GM06990 (cell line): ENCODE data around the gene RAPGEF2.

Experiments used
- DNase-seq: peaks from one replicate; pipeline ENCODE4 v3.0.0-alpha.2; 2011; ENCODE audit not compliant: insufficient read length; ENCODE audit errors: extremely low read depth
- H3K27me3 ChIP-seq: replicated peaks from 2 replicates; pipeline ENCODE4 v1.6.0; 2011; ENCODE audit warnings: low read length; ENCODE audit not compliant: control insufficient read depth, insufficient read depth
- H3K36me3 ChIP-seq: 2 replicates; pipeline ENCODE4 v1.5.1; 2011; ENCODE audit warnings: low read length; ENCODE audit not compliant: control insufficient read depth, insufficient read depth
- H3K4me3 ChIP-seq: replicated peaks from 2 replicates; pipeline ENCODE4 v1.5.1; 2011; ENCODE audit warnings: low read depth, mild to moderate bottlenecking, control low read depth, low read length
- TF ChIP-seq, protein P1 (sequence below): IDR thresholded peaks from 2 replicates; pipeline ENCODE4 v1.5.1; 2011; ENCODE audit warnings: low read length, control low read depth, mild to moderate bottlenecking, inconsistent platforms; ENCODE audit not compliant: insufficient read depth, poor library complexity, severe bottlenecking

The RAPGEF2 gene

DNA sequence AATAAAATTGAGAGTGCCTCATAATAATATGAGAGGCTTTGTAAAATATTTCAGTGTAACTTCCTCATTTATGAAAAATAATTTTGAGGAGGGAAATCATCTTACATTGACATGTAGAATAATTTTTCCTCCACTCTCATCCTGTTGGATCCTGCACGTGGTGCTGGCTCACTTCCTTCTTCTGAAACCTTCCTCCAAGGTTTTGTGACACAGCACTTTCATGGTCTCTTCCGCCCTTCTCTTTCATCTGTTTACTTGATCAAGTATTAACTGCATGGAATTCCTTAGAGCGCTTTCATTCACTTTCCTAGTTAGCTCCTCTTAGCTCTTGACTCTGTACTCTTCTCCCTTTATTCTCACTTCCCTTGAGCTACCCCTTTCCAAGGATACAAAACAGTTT lies 246.5 kb downstream of the RAPGEF2 start:
- Histone ChIP-seq H3K27me3 (no peaks in the 10 kb centered on the region), H3K4me3 (no peak overlapping the region), H3K36me3 (peaks cover 1% of the 10 kb centered on the region; the same call in 1 of the 2 replicates)
- TF ChIP-seq, protein P1, sequence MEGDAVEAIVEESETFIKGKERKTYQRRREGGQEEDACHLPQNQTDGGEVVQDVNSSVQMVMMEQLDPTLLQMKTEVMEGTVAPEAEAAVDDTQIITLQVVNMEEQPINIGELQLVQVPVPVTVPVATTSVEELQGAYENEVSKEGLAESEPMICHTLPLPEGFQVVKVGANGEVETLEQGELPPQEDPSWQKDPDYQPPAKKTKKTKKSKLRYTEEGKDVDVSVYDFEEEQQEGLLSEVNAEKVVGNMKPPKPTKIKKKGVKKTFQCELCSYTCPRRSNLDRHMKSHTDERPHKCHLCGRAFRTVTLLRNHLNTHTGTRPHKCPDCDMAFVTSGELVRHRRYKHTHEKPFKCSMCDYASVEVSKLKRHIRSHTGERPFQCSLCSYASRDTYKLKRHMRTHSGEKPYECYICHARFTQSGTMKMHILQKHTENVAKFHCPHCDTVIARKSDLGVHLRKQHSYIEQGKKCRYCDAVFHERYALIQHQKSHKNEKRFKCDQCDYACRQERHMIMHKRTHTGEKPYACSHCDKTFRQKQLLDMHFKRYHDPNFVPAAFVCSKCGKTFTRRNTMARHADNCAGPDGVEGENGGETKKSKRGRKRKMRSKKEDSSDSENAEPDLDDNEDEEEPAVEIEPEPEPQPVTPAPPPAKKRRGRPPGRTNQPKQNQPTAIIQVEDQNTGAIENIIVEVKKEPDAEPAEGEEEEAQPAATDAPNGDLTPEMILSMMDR, result no peak
- no peak for DNase-seq

DNA sequence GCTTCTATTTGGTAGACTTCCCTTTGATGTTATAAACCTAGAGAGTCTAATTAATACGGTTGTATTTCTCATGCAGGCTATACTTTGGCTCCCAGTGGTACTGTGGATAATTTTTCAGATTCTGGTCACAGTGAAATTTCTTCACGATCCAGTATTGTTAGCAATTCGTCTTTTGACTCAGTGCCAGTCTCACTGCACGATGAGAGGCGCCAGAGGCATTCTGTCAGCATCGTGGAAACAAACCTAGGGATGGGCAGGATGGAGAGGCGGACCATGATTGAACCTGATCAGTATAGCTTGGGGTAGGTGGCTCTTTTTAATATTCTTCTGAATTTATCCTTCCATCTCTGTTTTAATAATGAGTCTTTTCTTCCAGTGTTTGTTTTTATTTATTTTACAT lies 249.7 kb downstream of the RAPGEF2 start:
- Histone ChIP-seq H3K27me3 (no peaks in the 10 kb centered on the region), H3K4me3 (no peak overlapping the region), H3K36me3 (peaks cover 4% of the 10 kb centered on the region)
- no peak for DNase-seq
- TF ChIP-seq, protein P1, result no peak

DNA sequence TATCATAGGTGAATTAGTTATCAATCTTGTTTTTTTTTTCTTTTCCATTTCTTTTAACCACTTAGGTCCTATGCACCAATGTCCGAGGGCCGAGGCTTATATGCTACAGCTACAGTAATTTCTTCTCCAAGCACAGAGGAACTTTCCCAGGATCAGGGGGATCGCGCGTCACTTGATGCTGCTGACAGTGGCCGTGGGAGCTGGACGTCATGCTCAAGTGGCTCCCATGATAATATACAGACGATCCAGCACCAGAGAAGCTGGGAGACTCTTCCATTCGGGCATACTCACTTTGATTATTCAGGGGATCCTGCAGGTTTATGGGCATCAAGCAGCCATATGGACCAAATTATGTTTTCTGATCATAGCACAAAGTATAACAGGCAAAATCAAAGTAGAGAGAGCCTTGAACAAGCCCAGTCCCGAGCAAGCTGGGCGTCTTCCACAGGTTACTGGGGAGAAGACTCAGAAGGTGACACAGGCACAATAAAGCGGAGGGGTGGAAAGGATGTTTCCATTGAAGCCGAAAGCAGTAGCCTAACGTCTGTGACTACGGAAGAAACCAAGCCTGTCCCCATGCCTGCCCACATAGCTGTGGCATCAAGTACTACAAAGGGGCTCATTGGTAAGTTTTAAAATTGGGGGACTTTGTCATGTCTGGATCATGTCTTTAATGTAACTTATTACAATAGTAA lies 250.7 kb downstream of the RAPGEF2 start:
- no peak for DNase-seq
- Histone ChIP-seq H3K27me3 (no peaks in the 10 kb centered on the region), H3K36me3 (peaks cover 6% of the 10 kb centered on the region), H3K4me3 (no peak overlapping the region)
- TF ChIP-seq, protein P1, result no peak

DNA sequence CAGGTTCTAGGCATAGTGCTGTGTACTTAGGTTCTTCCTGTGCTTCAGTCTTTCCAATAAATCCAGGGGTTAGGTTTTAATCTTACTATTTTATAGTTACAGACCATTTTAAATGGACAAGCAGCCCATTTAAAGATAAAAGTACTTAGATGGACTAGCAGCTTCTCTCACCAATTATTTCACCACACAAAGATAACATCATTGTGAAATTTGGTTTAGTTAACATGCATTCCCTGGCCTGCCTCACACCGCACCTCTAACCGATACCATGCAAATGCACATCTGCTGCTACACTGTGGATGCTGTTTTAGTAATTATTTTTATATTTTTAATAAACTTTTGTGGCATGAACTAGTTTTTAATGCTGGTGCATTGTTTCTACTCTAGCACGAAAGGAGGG lies 252.6 kb downstream of the RAPGEF2 start:
- Histone ChIP-seq H3K36me3 (peaks cover 6% of the 10 kb centered on the region), H3K4me3 (no peak overlapping the region), H3K27me3 (no peaks in the 10 kb centered on the region)
- DNase-seq, result no peak
- TF ChIP-seq, protein P1, result no peak

DNA sequence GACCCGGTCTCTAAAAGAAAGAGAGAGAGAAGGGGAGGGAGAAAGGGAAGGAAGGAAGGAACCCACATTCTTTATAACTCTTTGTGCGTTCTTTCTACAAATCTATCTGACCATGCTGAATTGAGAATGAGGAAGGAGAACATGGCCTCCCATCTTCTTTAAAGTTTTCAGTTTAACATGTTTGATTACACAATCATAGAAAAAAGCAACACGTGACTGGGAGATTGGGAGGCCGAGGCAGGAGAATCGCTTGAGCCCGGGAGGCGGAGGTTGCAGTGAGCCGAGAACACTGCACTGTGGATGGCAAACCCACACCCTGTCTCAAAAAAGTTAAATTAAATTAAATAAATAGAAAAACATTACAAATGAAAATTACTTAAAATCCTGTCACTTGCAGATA lies 254.5 kb downstream of the RAPGEF2 start:
- no peak for DNase-seq
- no peak overlapping the region for H3K4me3 ChIP-seq
- H3K36me3 ChIP-seq, result peaks cover 6% of the 10 kb centered on the region
- no peaks in the 10 kb centered on the region for H3K27me3 ChIP-seq
- TF ChIP-seq, protein P1, result no peak

DNA sequence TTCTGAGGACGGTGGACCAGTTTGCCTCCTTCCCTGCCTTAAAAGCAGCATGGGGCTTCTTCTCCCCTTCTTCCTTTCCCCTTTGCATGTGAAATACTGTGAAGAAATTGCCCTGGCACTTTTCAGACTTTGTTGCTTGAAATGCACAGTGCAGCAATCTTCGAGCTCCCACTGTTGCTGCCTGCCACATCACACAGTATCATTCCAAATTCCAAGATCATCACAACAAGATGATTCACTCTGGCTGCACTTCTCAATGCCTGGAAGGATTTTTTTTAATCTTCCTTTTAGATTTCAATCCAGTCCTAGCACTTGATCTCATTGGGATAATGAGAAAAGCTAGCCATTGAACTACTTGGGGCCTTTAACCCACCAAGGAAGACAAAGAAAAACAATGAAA lies 255.3 kb downstream of the RAPGEF2 start:
- no peaks in the 10 kb centered on the region for H3K27me3 ChIP-seq
- H3K4me3 ChIP-seq, result no peak overlapping the region
- TF ChIP-seq, protein P1, result no peak
- no peak for DNase-seq
- H3K36me3 ChIP-seq, result peaks cover 6% of the 10 kb centered on the region
